Measurements from ENCODE around the gene ACP6. TPM values are rescaled to one million over a fixed set of nuclear protein-coding genes. Genes with fewer than 3 reads are reported as not detected.

The ACP6 gene
- total RNA-seq, 3 donors from 2014 or later = 5.1 to 19.7 (median 18.9) TPM

GRCh38 chr1:147651466-147651865, 18.9 kb downstream of the ACP6 start:
- Histone ChIP-seq H3K9me3 (no peaks in the 10 kb centered on the region), H3K36me3 (peaks cover 15% of the 10 kb centered on the region), H3K27ac (no peak overlapping the region), H3K4me3 (no peak overlapping the region), H3K27me3 (no peaks in the 10 kb centered on the region), H3K4me1 (no peaks in the 10 kb centered on the region)
- DNase-seq (ENCODE audit: low spot score in 2 of 2) = no peak
- TF ChIP-seq POLR2AphosphoS5 (IDR thresholded peaks at IDR 0.05) (no peak), CTCF (IDR thresholded peaks at IDR 0.05) (no peak), POLR2A (IDR thresholded peaks at IDR 0.05) (no peak)
- intact Hi-C loops (cut with DNase I; ENCODE audit: low total_unique reads) = no loop called here

GRCh38 chr1:147648933-147649332, 21.4 kb downstream of the ACP6 start:
- Histone ChIP-seq H3K27me3 (no peaks in the 10 kb centered on the region), H3K4me1 (no peaks in the 10 kb centered on the region), H3K27ac (no peak overlapping the region), H3K4me3 (no peak overlapping the region), H3K9me3 (no peaks in the 10 kb centered on the region), H3K36me3 (peaks cover 15% of the 10 kb centered on the region)
- no peak for DNase-seq (ENCODE audit: low spot score in 2 of 2)
- TF ChIP-seq CTCF (IDR thresholded peaks at IDR 0.05) (no peak), POLR2A (IDR thresholded peaks at IDR 0.05) (no peak), POLR2AphosphoS5 (IDR thresholded peaks at IDR 0.05) (no peak)
- intact Hi-C loops (cut with DNase I; ENCODE audit: low total_unique reads) = no loop called here

- TF ChIP-seq POLR2AphosphoS5 (IDR thresholded peaks at IDR 0.05) (no peak), CTCF (IDR thresholded peaks at IDR 0.05) (no peak), POLR2A (IDR thresholded peaks at IDR 0.05) (no peak)
- no peaks in the 10 kb centered on the region for H3K9me3 ChIP-seq
- no peak for DNase-seq (ENCODE audit: low spot score in 2 of 2)
- peaks cover 15% of the 10 kb centered on the region for H3K36me3 ChIP-seq
- no peaks in the 10 kb centered on the region for H3K4me1 ChIP-seq
- no peak overlapping the region for H3K27ac ChIP-seq
- intact Hi-C loops (cut with DNase I; ENCODE audit: low total_unique reads) = no loop called here
- no peaks in the 10 kb centered on the region for H3K27me3 ChIP-seq
- no peak overlapping the region for H3K4me3 ChIP-seq
Observed at GRCh38 chr1:147647796-147648633, 22.3 kb downstream of the ACP6 start.

GRCh38 chr1:147643974-147644373, 26.4 kb downstream of the ACP6 start:
- no peak for DNase-seq (ENCODE audit: low spot score in 2 of 2)
- TF ChIP-seq POLR2A (IDR thresholded peaks at IDR 0.05) (no peak), POLR2AphosphoS5 (IDR thresholded peaks at IDR 0.05) (no peak), CTCF (IDR thresholded peaks at IDR 0.05) (no peak)
- Histone ChIP-seq H3K36me3 (peaks cover 6% of the 10 kb centered on the region), H3K9me3 (no peaks in the 10 kb centered on the region), H3K27me3 (no peaks in the 10 kb centered on the region), H3K4me3 (no peak overlapping the region), H3K27ac (no peak overlapping the region), H3K4me1 (no peaks in the 10 kb centered on the region)
- intact Hi-C loops (cut with DNase I; ENCODE audit: low total_unique reads) = no loop called here

- DNase-seq (ENCODE audit: low spot score in 2 of 2) = no peak
- H3K4me1 ChIP-seq = no peaks in the 10 kb centered on the region
- H3K27me3 ChIP-seq = no peaks in the 10 kb centered on the region
- TF ChIP-seq CTCF (IDR thresholded peaks at IDR 0.05) (peak; percentile 65 to 68 (median 67)), POLR2AphosphoS5 (IDR thresholded peaks at IDR 0.05) (no peak)
- no peaks in the 10 kb centered on the region for H3K36me3 ChIP-seq
- no peak overlapping the region for H3K4me3 ChIP-seq
- H3K27ac ChIP-seq = no peak overlapping the region
- intact Hi-C loops (cut with DNase I; ENCODE audit: low total_unique reads) = no loop called here
- no peaks in the 10 kb centered on the region for H3K9me3 ChIP-seq
Observed at GRCh38 chr1:147641695-147642592, 28.4 kb downstream of the ACP6 start.
